Esophagus muscularis mucosa (tissue), 4 donors: ENCODE results near the gene CYSLTR2. TPM values are rescaled to one million over a fixed set of nuclear protein-coding genes. Genes with fewer than 3 reads are reported as not detected.

Source experiments
- DNase-seq: peaks from one replicate; pipeline ENCODE4 v3.0.0-alpha.2; 2017; ENCODE audit errors: extremely low spot score
- H3K27ac ChIP-seq, 4 donors: fragments of 200-600 bp; sonication (generic); replicated peaks in 1 of 4; 1 replicate in 3 of 4; 2 replicates in 1 of 4; pipeline ENCODE4 v1.5.1; 2016 to 2019; ENCODE audit warnings: mild to moderate bottlenecking in 1 of 4
- H3K27me3 ChIP-seq, 4 donors: fragments of 200-600 bp; sonication (generic); one replicate each; pipeline versions ENCODE4 v1.5.1 to v1.6.0; 2016 to 2019
- H3K36me3 ChIP-seq, 4 donors: fragments of 200-600 bp; sonication (generic); one replicate each; pipeline ENCODE4 v1.5.1; 2016 to 2019
- H3K4me1 ChIP-seq, 4 donors: fragments of 200-600 bp; sonication (generic); one replicate each; pipeline ENCODE4 v1.5.1; 2016 to 2019
- H3K4me3 ChIP-seq, 4 donors: fragments of 200-600 bp; sonication (generic); 1 replicate in 2 of 4; 2 replicates in 2 of 4; pipeline ENCODE4 v1.5.1; 2016 to 2019; ENCODE audit warnings: mild to moderate bottlenecking in 4 of 4, moderate library complexity in 1 of 4
- H3K9me3 ChIP-seq, 4 donors: fragments of 200-600 bp; sonication (generic); 1 replicate in 3 of 4; 2 replicates in 1 of 4; pipeline ENCODE4 v1.5.1; 2016 to 2019
- CTCF ChIP-seq, 3 experiments: fragments of 200-600 bp in 2 of 3; fragments of 450-650 bp in 1 of 3; sonication (generic) in 2 of 3; IDR thresholded peaks; one replicate each; pipeline ENCODE4 v1.5.1; 2017 to 2019; ENCODE audit warnings: antibody characterized with exemption in 3 of 3, mild to moderate bottlenecking in 2 of 3, moderate library complexity in 1 of 3
- EP300 ChIP-seq: sonication (generic); formaldehyde crosslinking; IDR thresholded peaks from one replicate; pipeline ENCODE4 v1.6.1; 2017; ENCODE audit warnings: antibody characterized with exemption
- POLR2A ChIP-seq: fragments of 450-650 bp; IDR thresholded peaks from one replicate; pipeline ENCODE4 v1.6.1; 2017; ENCODE audit warnings: antibody characterized with exemption, moderate library complexity, mild to moderate bottlenecking, low read depth
- POLR2AphosphoS5 ChIP-seq, 2 donors: sonication (generic); formaldehyde crosslinking; IDR thresholded peaks; one replicate each; pipeline ENCODE4 v1.6.1; 2017; ENCODE audit warnings: antibody characterized with exemption in 2 of 2
- WGBS: methylation state at CpG from one replicate; pipeline ENCODE4 v1.1.5; 2018; 5-methylcytosine and 5-hydroxymethylcytosine counted together
- intact Hi-C: fragments of 100-400 bp; cut with DNase I; formaldehyde crosslinking; loops from one replicate; pipeline ENCODE4 v1.15.1; 2023
- total RNA-seq, 4 donors: library from RNA; depleted of rRNA; stranded (reverse); fragments of >200 nt; gene quantifications; one replicate each; pipeline versions ENCODE4 v1.1.0 to v1.2.1, GENCODE V29; 2016

CYSLTR2 gene
- total RNA-seq, 4 donors from 2014 or later: 0.83 to 4.2 (median 1.2) TPM

- Histone ChIP-seq H3K27ac (no peak overlapping the region), H3K27me3 (no peaks in the 10 kb centered on the region), H3K4me3 (no peak overlapping the region), H3K4me1 (no peaks in the 10 kb centered on the region), H3K36me3 (no peaks in the 10 kb centered on the region), H3K9me3 (no peaks in the 10 kb centered on the region)
- TF ChIP-seq EP300 (no peak), CTCF (IDR thresholded peaks at IDR 0.05) (no peak), POLR2AphosphoS5 (IDR thresholded peaks at IDR 0.05) (no peak), POLR2A (no peak)
- intact Hi-C loops: no loop called here
- no peak for DNase-seq
- WGBS: 88% methylated on average over 1 of the region's 1 CpG
These were observed 28.2 kb downstream of the CYSLTR2 start for GRCh38 chr13:48681905-48682304.

- no peak for TF ChIP-seq POLR2A
- TF ChIP-seq POLR2AphosphoS5 (IDR thresholded peaks at IDR 0.05): no peak
- H3K27me3 ChIP-seq: no peaks in the 10 kb centered on the region
These were observed 28.7 kb downstream of the CYSLTR2 start for GRCh38 chr13:48682436-48682835.

GRCh38 chr13:48686636-48687210, 33.0 kb downstream of the CYSLTR2 start:
- Histone ChIP-seq H3K27me3 (no peaks in the 10 kb centered on the region), H3K36me3 (no peaks in the 10 kb centered on the region), H3K9me3 (no peaks in the 10 kb centered on the region), H3K27ac (no peak overlapping the region), H3K4me1 (no peaks in the 10 kb centered on the region), H3K4me3 (no peak overlapping the region)
- TF ChIP-seq EP300 (no peak), POLR2A (no peak), CTCF (IDR thresholded peaks at IDR 0.05) (no peak)
- intact Hi-C loops: no loop called here
- WGBS: 64% methylated on average over 3 of the region's 3 CpGs
- no peak for DNase-seq

More at GRCh38 chr13:48682436-48682835, 28.7 kb downstream of the CYSLTR2 start:
- intact Hi-C loops: no loop called here
- Histone ChIP-seq H3K27ac (no peak overlapping the region), H3K4me3 (no peak overlapping the region), H3K9me3 (no peaks in the 10 kb centered on the region), H3K4me1 (no peaks in the 10 kb centered on the region), H3K36me3 (no peaks in the 10 kb centered on the region)
- no peak for DNase-seq
- 83% methylated on average over 2 of the region's 2 CpGs for WGBS

- Histone ChIP-seq H3K9me3 (no peaks in the 10 kb centered on the region), H3K27me3 (no peaks in the 10 kb centered on the region), H3K36me3 (no peaks in the 10 kb centered on the region), H3K4me3 (no peak overlapping the region), H3K27ac (no peak overlapping the region), H3K4me1 (no peaks in the 10 kb centered on the region)
- WGBS: 91% methylated on average over 3 of the region's 3 CpGs
- intact Hi-C loops: no loop called here
- no peak for DNase-seq
- no peak for TF ChIP-seq EP300
- no peak for TF ChIP-seq CTCF (IDR thresholded peaks at IDR 0.05)
- TF ChIP-seq POLR2A: no peak
- no peak for TF ChIP-seq POLR2AphosphoS5 (IDR thresholded peaks at IDR 0.05)
These were observed 33.5 kb downstream of the CYSLTR2 start for GRCh38 chr13:48687249-48687648.

GRCh38 chr13:48693998-48694397, 40.3 kb downstream of the CYSLTR2 start:
- no peaks in the 10 kb centered on the region for H3K36me3 ChIP-seq
- no peak overlapping the region for H3K27ac ChIP-seq
- H3K4me3 ChIP-seq: no peak overlapping the region
- no peaks in the 10 kb centered on the region for H3K9me3 ChIP-seq
- no peak for TF ChIP-seq EP300
- TF ChIP-seq POLR2A: no peak
- TF ChIP-seq POLR2AphosphoS5 (IDR thresholded peaks at IDR 0.05): no peak
- no peak for TF ChIP-seq CTCF (IDR thresholded peaks at IDR 0.05)
- intact Hi-C loops: no loop called here
- no peaks in the 10 kb centered on the region for H3K4me1 ChIP-seq
- WGBS: 72% methylated on average over 3 of the region's 3 CpGs
- no peaks in the 10 kb centered on the region for H3K27me3 ChIP-seq
- DNase-seq: no peak
